Measurements from ENCODE around the gene TAS2R20. TPM values are rescaled to one million over a fixed set of nuclear protein-coding genes. Genes with fewer than 3 reads are reported as not detected.

Gene TAS2R20
- total and polyA plus RNA-seq, 10 of the 15 experiments (the other 5 are each of a cell fraction or from before 2014, with no cell fraction given) = 0.07 to 3.9 (median 0.65) TPM

GRCh38 chr12:10986812-10987211 is 11.3 kb downstream of the TAS2R20 start, which contains the start of gene TAS2R50:
TSS of gene TAS2R50 (minus strand) at chr12:10986912. CDS start at chr12:10986860, 52 bp downstream.
- Histone ChIP-seq H3K79me2 (ENCODE audit: control insufficient read depth, insufficient read depth, low read length) (no peaks in the 10 kb centered on the region), H3K9me3 (replicated peaks; ENCODE audit: control insufficient read depth, insufficient read depth, low read length) (no peaks in the 10 kb centered on the region), H3K27me3 (replicated peaks in 1 of 2; ENCODE audit: control insufficient read depth in 2 of 2, insufficient read depth in 2 of 2, low read length in 1 of 2) (no peaks in the 10 kb centered on the region), H3K4me1 (ENCODE audit: control insufficient read depth, insufficient read depth, low read length) (no peaks in the 10 kb centered on the region), H3K4me3 (no peak within 1 kb of the TSS), H3K27ac (ENCODE audit: control insufficient read depth, insufficient read depth) (no peak within 1 kb of the TSS), H2AFZ (ENCODE audit: control insufficient read depth, low read depth, low read length) (no peak within 1 kb of the TSS), H3K9ac (ENCODE audit: control insufficient read depth, insufficient read depth, low read length) (no peak within 1 kb of the TSS), H3K4me2 (ENCODE audit: control insufficient read depth, insufficient read depth) (no peak within 1 kb of the TSS), H4K20me1 (ENCODE audit: control insufficient read depth, insufficient read depth) (no peaks in the 10 kb centered on the region; the same call in 1 of the 2 replicates), H3K36me3 (ENCODE audit: control insufficient read depth in 2 of 2, insufficient read depth in 2 of 2, low read length in 1 of 2) (no peaks in the 10 kb centered on the region)
- ChIA-PET SMC1A (ENCODE audit: uncharacterized antibody, unreplicated experiment) (no interaction called here), RAD21 (ENCODE audit: unreplicated experiment) (interaction anchor here (0.8 kb wide), 1 partner anchor 44 kb away, joined by 3 read pairs; no protein-coding TSS in a partner anchor), CTCF (no interaction called here), POLR2A (no interaction called here)
- DNase-seq (ENCODE audit: low read depth, low spot score) (no peak), FAIRE-seq (no peak), ATAC-seq (no peak)
- in situ Hi-C loops (cut with MboI) (no loop called here), intact Hi-C loops (cut with micrococcal nuclease; ENCODE audit: unreplicated experiment) (no loop called here)
- WGBS (ENCODE audit: insufficient coverage, insufficient replicate concordance, low lambda C conversion rate, missing lambda C conversion rate) = 50% methylated on average over 2 of the region's 2 CpGs
- BruUV-seq (replicated peaks) = no TSS peak
- TF ChIP-seq NFIC (IDR thresholded peaks at IDR 0.05; ENCODE audit: low read depth, low read length) (no peak), ZNF622 (IDR thresholded peaks at IDR 0.05) (no peak), FOXK2 (IDR thresholded peaks at IDR 0.05) (no peak), CTCF (IDR thresholded peaks at IDR 0.05 in 2 of 3, conservative IDR thresholded peaks at IDR 0.05 in 1 of 3; ENCODE audit: control insufficient read depth in 2 of 3, extremely low read depth in 1 of 3, insufficient read depth in 1 of 3, low read depth in 3 of 3, low read length in 3 of 3) (no peak), ATF3 (IDR thresholded peaks at IDR 0.05; ENCODE audit: borderline replicate concordance, extremely low read depth, low read depth, low read length) (no peak), CEBPZ (IDR thresholded peaks at IDR 0.05; ENCODE audit: low read depth, low read length) (no peak), RB1 (IDR thresholded peaks at IDR 0.05; ENCODE audit: borderline replicate concordance) (no peak), PBX3 (IDR thresholded peaks at IDR 0.05; ENCODE audit: insufficient replicate concordance, low read depth, low read length) (no peak), NRF1 (conservative IDR thresholded peaks at IDR 0.05; ENCODE audit: low read depth, low read length) (no peak), BCLAF1 (IDR thresholded peaks at IDR 0.05) (no peak), IRF5 (IDR thresholded peaks at IDR 0.05; ENCODE audit: borderline replicate concordance) (no peak), NR2C1 (IDR thresholded peaks at IDR 0.05) (no peak), MTA3 (IDR thresholded peaks at IDR 0.05; ENCODE audit: borderline replicate concordance, low read length) (no peak)

Measured in GM12878 (cell line).